AG04449 (cell line): ENCODE data around the gene AGBL2.

ENCODE experiments used
- CTCF ChIA-PET: fragments of 350-600 bp; formaldehyde crosslinking; extraction: SDS; loops from one replicate; lab custom pipeline; 2021; ENCODE audit warnings: antibody characterized with exemption; lab: Yijun Ruan, JAX
- POLR2A ChIA-PET: fragments of 400-600, 350-600 bp; formaldehyde crosslinking; extraction: SDS; loops from one replicate; lab custom pipeline; 2020; ENCODE audit warnings: antibody characterized with exemption, inconsistent platforms; lab: Yijun Ruan, JAX
- DNase-seq: peaks from one replicate; pipeline ENCODE4 v3.0.0-alpha.2; 2010; ENCODE audit warnings: low read depth, low spot score
- H3K4me3 ChIP-seq: 2 replicates; pipeline ENCODE4 v1.5.1; 2011; ENCODE audit warnings: low read depth, mild to moderate bottlenecking, control low read depth, low read length
- TF ChIP-seq, protein P1 (sequence below): IDR thresholded peaks from one replicate; pipeline ENCODE4 v1.5.1; 2011; ENCODE audit warnings: mild to moderate bottlenecking, moderate library complexity, low read length, control low read depth, inconsistent platforms; ENCODE audit not compliant: insufficient read depth; ENCODE audit errors: missing control alignments

The AGBL2 gene

DNA sequence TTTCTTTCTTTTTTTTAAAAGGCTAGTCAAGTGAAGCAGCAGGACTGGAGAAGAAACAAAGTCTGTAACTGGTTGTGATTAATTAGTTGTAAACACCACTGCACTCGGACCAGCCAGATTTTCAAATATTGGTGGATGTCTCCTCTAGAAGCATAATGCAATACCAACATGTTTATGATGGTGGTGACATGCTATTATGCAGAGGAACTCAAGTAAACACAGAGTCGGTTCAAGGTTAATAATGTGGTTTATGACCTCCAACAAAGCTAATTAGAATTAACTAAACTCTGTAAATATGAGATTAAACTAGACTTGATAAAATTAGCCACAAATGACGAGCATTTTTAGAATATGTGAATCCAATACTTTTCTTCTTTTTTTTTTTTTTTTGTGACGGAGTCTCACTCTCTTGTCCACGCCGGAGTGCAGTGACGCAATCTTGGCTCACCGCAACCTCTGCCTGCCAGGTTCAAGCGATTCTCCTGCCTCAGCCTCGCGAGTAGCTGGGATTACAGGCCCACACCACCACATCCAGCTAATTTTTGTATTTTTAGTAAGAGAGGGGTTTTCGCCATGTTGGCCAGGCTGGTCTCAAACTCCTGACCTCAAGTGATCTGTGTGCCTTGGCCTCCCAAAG, 11.8 kb upstream of the AGBL2 start:
- no peak overlapping the region for H3K4me3 ChIP-seq
- ChIA-PET POLR2A (interaction anchor here (0.9 kb wide), 1 partner anchor 22 kb away, joined by 3 read pairs; no protein-coding TSS in a partner anchor), CTCF (no interaction called here)
- DNase-seq, result no peak
- TF ChIP-seq, protein P1, sequence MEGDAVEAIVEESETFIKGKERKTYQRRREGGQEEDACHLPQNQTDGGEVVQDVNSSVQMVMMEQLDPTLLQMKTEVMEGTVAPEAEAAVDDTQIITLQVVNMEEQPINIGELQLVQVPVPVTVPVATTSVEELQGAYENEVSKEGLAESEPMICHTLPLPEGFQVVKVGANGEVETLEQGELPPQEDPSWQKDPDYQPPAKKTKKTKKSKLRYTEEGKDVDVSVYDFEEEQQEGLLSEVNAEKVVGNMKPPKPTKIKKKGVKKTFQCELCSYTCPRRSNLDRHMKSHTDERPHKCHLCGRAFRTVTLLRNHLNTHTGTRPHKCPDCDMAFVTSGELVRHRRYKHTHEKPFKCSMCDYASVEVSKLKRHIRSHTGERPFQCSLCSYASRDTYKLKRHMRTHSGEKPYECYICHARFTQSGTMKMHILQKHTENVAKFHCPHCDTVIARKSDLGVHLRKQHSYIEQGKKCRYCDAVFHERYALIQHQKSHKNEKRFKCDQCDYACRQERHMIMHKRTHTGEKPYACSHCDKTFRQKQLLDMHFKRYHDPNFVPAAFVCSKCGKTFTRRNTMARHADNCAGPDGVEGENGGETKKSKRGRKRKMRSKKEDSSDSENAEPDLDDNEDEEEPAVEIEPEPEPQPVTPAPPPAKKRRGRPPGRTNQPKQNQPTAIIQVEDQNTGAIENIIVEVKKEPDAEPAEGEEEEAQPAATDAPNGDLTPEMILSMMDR, result no peak

GRCh38 chr11:47726118-47726442, 10.9 kb upstream of the AGBL2 start:
- ChIA-PET CTCF (interaction anchor here (0.9 kb wide), 1 partner anchor 19 kb away, joined by 3 read pairs; no protein-coding TSS in a partner anchor), POLR2A (interaction anchor here (0.7 to 0.9 kb wide), 2 partner anchors 20 to 23 kb away, joined by 3 to 4 read pairs; no protein-coding TSS in a partner anchor)
- no peak overlapping the region for H3K4me3 ChIP-seq
- DNase-seq, result no peak
- TF ChIP-seq, protein P1, result no peak

DNA sequence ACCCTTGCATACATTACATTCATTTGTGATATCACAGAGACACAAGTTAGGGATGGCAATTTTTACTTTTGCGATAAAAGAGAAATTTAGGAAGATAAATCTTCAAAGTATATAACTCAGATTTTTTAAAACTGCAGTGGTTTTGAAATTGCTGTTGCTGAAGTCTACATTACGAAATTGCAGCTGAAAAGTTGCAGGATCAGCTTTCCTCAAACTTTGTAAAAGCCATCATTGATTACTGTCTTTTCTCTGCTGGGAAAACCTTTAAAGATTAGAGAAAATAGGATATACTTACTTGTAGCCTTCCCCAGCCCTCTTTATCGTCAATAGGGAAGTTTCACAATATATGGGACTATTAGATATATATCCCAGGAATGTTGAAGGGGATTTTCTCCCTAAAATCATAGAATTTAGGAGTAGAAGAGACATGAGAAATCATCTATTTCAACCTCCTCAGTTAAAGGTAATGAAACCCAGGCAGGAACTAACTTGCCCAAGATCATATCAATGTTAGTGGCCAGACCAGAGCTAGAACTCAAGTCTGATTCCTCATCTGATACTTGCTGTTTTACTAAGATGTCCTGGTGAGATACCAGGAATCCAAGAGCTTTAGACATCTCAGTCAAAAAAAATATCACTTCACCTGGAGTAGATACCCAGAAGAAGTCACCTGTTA, 10.4 kb upstream of the AGBL2 start:
- H3K4me3 ChIP-seq, result no peak overlapping the region
- no peak for DNase-seq
- ChIA-PET POLR2A (interaction anchor here (0.7 kb wide), 1 partner anchor 21 kb away, joined by 4 read pairs; no protein-coding TSS in a partner anchor), CTCF (interaction anchor here (0.9 kb wide), 1 partner anchor 19 kb away, joined by 3 read pairs; no protein-coding TSS in a partner anchor)
- TF ChIP-seq, protein P1, result no peak

DNA sequence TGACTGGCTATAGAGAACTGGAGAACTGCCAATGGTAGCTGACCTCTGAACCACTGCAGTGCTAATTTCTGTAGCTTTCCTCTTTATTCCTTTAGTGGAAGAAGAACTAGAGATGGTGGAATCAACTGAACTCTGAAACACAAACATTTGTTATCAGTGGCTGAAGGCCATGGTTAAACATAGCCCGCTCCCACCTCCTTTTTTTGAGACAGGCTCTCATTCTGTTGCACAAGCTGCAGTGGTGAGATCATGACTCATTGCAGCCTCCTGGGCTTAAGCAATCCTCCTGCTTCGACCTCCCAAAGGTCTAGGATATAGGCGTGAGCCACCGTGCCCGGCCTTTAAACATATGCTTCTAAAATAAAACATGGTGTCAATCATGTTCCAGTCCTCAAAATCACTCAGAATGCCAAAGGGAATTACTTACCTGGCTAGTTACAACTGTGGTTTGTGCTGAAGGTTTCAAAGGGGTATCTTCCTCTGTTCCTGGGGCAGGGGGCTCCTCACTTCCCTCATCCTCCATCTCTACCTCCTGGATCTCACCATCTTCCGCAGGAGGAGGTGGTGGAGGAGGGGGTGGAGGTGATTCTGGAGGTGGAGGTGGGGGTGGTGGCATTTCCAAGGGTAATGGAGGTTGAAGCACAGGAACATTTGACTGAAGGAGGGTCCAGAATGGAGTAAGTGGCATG, 9.0 kb upstream of the AGBL2 start:
- CTCF ChIA-PET, result no interaction called here
- H3K4me3 ChIP-seq, result no peak overlapping the region
- TF ChIP-seq, protein P1, result no peak
- DNase-seq, result no peak
- POLR2A ChIA-PET, result interaction anchor here (0.7 kb wide), 1 partner anchor 9 kb away, joined by 4 read pairs; the partner anchor contains the start of gene AGBL2

DNA sequence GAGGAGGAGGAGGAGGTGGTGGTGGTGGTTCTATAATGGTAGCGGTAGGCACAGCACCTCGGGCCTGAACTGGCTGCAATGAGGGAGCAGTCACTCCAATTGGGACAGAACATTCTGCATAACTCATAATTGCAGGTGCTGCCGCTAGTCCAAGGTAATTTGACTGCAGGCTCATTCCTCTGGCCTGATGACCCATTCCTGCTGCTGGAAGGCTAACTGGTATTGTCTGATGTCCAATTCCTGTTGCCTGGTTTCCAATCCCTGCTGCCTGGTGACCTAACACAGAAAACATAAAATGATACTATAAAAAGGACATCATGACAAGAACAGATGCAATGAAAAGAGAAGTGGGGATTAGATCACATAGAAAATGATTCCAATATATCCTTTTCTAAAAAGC, 7.9 kb upstream of the AGBL2 start:
- ChIA-PET CTCF (no interaction called here), POLR2A (interaction anchor here (0.7 kb wide), 1 partner anchor 10 kb away, joined by 4 read pairs; no protein-coding TSS in a partner anchor)
- no peak for DNase-seq
- TF ChIP-seq, protein P1, result no peak
- H3K4me3 ChIP-seq, result no peak overlapping the region
